ENCODE measurements around the gene PRR15. TPM values are rescaled to one million over a fixed set of nuclear protein-coding genes. Genes with fewer than 3 reads are reported as not detected.

Gene PRR15
- total RNA-seq, 1 donor from 2014 or later: not detected

- no peaks in the 10 kb centered on the region for H3K36me3 Mint-ChIP-seq (ENCODE audit: unreplicated experiment)
- H3K27ac Mint-ChIP-seq (ENCODE audit: unreplicated experiment): no peak overlapping the region
- H3K4me1 Mint-ChIP-seq (ENCODE audit: low read depth, unreplicated experiment): peaks cover 4% of the 10 kb centered on the region
- TF ChIP-seq CTCF (IDR thresholded peaks at IDR 0.05; ENCODE audit: partially characterized antibody, unreplicated experiment): no peak
- DNase-seq: no peak
- no peak overlapping the region for H3K4me3 Mint-ChIP-seq (ENCODE audit: unreplicated experiment)
- H3K9me3 Mint-ChIP-seq (ENCODE audit: unreplicated experiment): no peaks in the 10 kb centered on the region
- peaks cover 15% of the 10 kb centered on the region for H3K27me3 Mint-ChIP-seq (ENCODE audit: unreplicated experiment)
These were observed 2.4 kb upstream of the PRR15 start for GRCh38 chr7:29561271-29561670.

- Mint-ChIP-seq H3K4me1 (ENCODE audit: low read depth, unreplicated experiment) (peaks cover 4% of the 10 kb centered on the region), H3K36me3 (ENCODE audit: unreplicated experiment) (no peaks in the 10 kb centered on the region), H3K9me3 (ENCODE audit: unreplicated experiment) (peaks cover 2% of the 10 kb centered on the region), H3K27me3 (ENCODE audit: unreplicated experiment) (peaks cover 21% of the 10 kb centered on the region), H3K27ac (ENCODE audit: unreplicated experiment) (no peak overlapping the region), H3K4me3 (ENCODE audit: unreplicated experiment) (peak overlapping the region; percentile 14)
- TF ChIP-seq CTCF (IDR thresholded peaks at IDR 0.05; ENCODE audit: partially characterized antibody, unreplicated experiment): no peak
- no peak for DNase-seq
These were observed 1.3 kb upstream of the PRR15 start for GRCh38 chr7:29562307-29562706.

GRCh38 chr7:29564496-29565223 is 1.0 kb downstream of the PRR15 start:
- Mint-ChIP-seq H3K27me3 (ENCODE audit: unreplicated experiment) (peaks cover 21% of the 10 kb centered on the region), H3K4me1 (ENCODE audit: low read depth, unreplicated experiment) (peaks cover 4% of the 10 kb centered on the region), H3K9me3 (ENCODE audit: unreplicated experiment) (peaks cover 2% of the 10 kb centered on the region), H3K4me3 (ENCODE audit: unreplicated experiment) (peak overlapping the region; percentile 83), H3K27ac (ENCODE audit: unreplicated experiment) (no peak overlapping the region), H3K36me3 (ENCODE audit: unreplicated experiment) (no peaks in the 10 kb centered on the region)
- TF ChIP-seq CTCF (IDR thresholded peaks at IDR 0.05; ENCODE audit: partially characterized antibody, unreplicated experiment): no peak
- DNase-seq: peak; percentile 52

- H3K27ac Mint-ChIP-seq (ENCODE audit: unreplicated experiment): no peak overlapping the region
- TF ChIP-seq CTCF (IDR thresholded peaks at IDR 0.05; ENCODE audit: partially characterized antibody, unreplicated experiment): no peak
- peaks cover 21% of the 10 kb centered on the region for H3K27me3 Mint-ChIP-seq (ENCODE audit: unreplicated experiment)
- peaks cover 2% of the 10 kb centered on the region for H3K9me3 Mint-ChIP-seq (ENCODE audit: unreplicated experiment)
- H3K4me3 Mint-ChIP-seq (ENCODE audit: unreplicated experiment): peak overlapping the region; percentile 83
- peaks cover 4% of the 10 kb centered on the region for H3K4me1 Mint-ChIP-seq (ENCODE audit: low read depth, unreplicated experiment)
- H3K36me3 Mint-ChIP-seq (ENCODE audit: unreplicated experiment): no peaks in the 10 kb centered on the region
- DNase-seq: no peak
These were observed 1.6 kb downstream of the PRR15 start for GRCh38 chr7:29565224-29565630.

GRCh38 chr7:29565634-29565981 is 2.0 kb downstream of the PRR15 start:
- Mint-ChIP-seq H3K27me3 (ENCODE audit: unreplicated experiment) (peaks cover 21% of the 10 kb centered on the region), H3K4me3 (ENCODE audit: unreplicated experiment) (peak overlapping the region; percentile 83), H3K9me3 (ENCODE audit: unreplicated experiment) (peaks cover 2% of the 10 kb centered on the region), H3K4me1 (ENCODE audit: low read depth, unreplicated experiment) (peaks cover 4% of the 10 kb centered on the region), H3K36me3 (ENCODE audit: unreplicated experiment) (no peaks in the 10 kb centered on the region), H3K27ac (ENCODE audit: unreplicated experiment) (no peak overlapping the region)
- DNase-seq: no peak
- no peak for TF ChIP-seq CTCF (IDR thresholded peaks at IDR 0.05; ENCODE audit: partially characterized antibody, unreplicated experiment)

Data from glutamatergic neuron (in vitro differentiated cells).